Fibroblast of lung (primary cell): ENCODE data around the gene ADCYAP1R1.

Experiments used
- EZH2 ChIP-seq: IDR thresholded peaks from 2 replicates; pipeline ENCODE4 v1.5.1; 2012; ENCODE audit warnings: low read length, control low read depth, mild to moderate bottlenecking; ENCODE audit errors: missing control alignments
- TF ChIP-seq, protein P1 (sequence below), 2 donors: IDR thresholded peaks in 1 of 2; conservative IDR thresholded peaks in 1 of 2; 1 replicate in 1 of 2; 2 replicates in 1 of 2; pipeline ENCODE4 v1.5.1; 2011 to 2012; ENCODE audit warnings: low read length in 2 of 2, control low read depth in 1 of 2, inconsistent platforms in 1 of 2, low read depth in 1 of 2, mild to moderate bottlenecking in 1 of 2

DNA sequence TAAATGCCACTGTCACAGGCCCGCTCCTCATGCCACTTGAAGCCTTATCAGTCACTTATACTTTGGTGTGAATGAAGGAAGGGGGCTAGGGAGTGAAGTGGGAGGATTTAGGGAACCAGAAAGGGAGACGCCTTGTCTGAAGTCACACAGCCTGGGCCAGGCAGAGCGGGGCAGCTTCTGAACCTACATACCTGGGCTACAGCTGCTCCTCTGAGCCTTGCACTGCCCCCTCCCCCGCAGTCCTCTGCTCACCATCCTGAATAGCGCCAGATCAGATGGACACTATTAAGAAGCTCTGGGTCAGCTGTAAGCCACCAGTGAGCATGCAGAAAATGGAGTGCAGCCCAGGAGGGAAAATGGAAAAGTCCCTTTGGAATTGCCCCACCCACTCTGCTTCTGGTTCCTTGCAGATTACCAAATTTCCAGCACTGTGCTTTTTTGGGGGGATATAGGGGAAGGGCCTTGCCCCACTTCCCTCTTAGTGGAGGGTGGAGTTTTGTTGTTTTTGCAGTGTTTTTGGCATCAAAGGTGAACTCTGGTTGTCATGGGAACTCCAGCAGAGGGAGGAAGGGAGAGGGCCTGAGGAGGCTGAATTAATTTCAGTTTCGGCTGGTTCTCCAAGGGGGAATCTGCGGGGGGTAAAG is 35.0 kb upstream of the ADCYAP1R1 start:
- no peak for TF ChIP-seq EZH2
- TF ChIP-seq, protein P1, sequence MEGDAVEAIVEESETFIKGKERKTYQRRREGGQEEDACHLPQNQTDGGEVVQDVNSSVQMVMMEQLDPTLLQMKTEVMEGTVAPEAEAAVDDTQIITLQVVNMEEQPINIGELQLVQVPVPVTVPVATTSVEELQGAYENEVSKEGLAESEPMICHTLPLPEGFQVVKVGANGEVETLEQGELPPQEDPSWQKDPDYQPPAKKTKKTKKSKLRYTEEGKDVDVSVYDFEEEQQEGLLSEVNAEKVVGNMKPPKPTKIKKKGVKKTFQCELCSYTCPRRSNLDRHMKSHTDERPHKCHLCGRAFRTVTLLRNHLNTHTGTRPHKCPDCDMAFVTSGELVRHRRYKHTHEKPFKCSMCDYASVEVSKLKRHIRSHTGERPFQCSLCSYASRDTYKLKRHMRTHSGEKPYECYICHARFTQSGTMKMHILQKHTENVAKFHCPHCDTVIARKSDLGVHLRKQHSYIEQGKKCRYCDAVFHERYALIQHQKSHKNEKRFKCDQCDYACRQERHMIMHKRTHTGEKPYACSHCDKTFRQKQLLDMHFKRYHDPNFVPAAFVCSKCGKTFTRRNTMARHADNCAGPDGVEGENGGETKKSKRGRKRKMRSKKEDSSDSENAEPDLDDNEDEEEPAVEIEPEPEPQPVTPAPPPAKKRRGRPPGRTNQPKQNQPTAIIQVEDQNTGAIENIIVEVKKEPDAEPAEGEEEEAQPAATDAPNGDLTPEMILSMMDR (conservative IDR thresholded peaks at IDR 0.05 in 1 of 2, IDR thresholded peaks at IDR 0.05 in 1 of 2; ENCODE audit: low read depth in 1 of 2, low read length in 2 of 2): no peak
